ENCODE results near the gene BSX.

Gene BSX

GRCh38 chr11:122976061-122976733 is 5.4 kb downstream of the BSX start:
- Histone ChIP-seq H3K4me3 (no peak overlapping the region), H3K27ac (no peak overlapping the region)

GRCh38 chr11:122963961-122964360 is 17.7 kb downstream of the BSX start:
- no peak overlapping the region for H3K4me3 ChIP-seq
- no peak overlapping the region for H3K27ac ChIP-seq

DNA sequence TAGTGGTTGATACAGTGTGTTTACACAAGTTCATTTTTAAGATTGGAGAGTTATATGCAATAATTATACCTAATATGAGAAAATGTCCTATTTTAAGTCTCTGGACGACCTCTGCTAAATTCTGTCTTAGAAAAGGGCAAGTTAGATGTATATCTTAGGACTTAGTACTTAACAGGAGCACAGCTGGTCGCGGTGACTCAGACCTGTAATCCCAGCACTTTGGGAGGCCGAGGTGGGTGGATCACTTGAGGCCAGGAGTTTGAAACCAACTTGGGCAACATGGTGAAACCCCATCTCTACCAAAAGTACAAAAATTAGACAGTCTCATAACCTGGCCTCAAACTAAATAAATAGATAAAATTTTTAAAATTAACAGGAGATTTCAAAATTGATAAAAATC is 27.2 kb downstream of the BSX start:
- Histone ChIP-seq H3K4me3 (no peak overlapping the region), H3K27ac (no peak overlapping the region)

GRCh38 chr11:122951211-122951610 is 30.4 kb downstream of the BSX start:
- H3K27ac ChIP-seq: no peak overlapping the region

GRCh38 chr11:122938557-122938956 is 43.1 kb downstream of the BSX start:
- Histone ChIP-seq H3K4me3 (no peak overlapping the region), H3K27ac (no peak overlapping the region)

More at GRCh38 chr11:122951211-122951610, 30.4 kb downstream of the BSX start:
- no peak overlapping the region for H3K4me3 ChIP-seq

GRCh38 chr11:122937983-122938382 is 43.7 kb downstream of the BSX start:
- Histone ChIP-seq H3K27ac (no peak overlapping the region), H3K4me3 (no peak overlapping the region)

GRCh38 chr11:122933416-122933815 is 48.2 kb downstream of the BSX start:
- Histone ChIP-seq H3K4me3 (no peak overlapping the region), H3K27ac (no peak overlapping the region)

- Histone ChIP-seq H3K27ac (no peak overlapping the region), H3K4me3 (no peak overlapping the region)
These were observed 50.1 kb downstream of the BSX start for GRCh38 chr11:122931510-122931909.
